HEK293 (cell line): ENCODE data around the gene TBXA2R.

Experiments used
- CTCF ChIA-PET: fragments of 350-600 bp; formaldehyde crosslinking; extraction: SDS; loops from one replicate; lab custom pipeline; 2021; ENCODE audit warnings: antibody characterized with exemption; lab: Yijun Ruan, JAX
- POLR2A ChIA-PET: fragments of 300-600 bp; formaldehyde crosslinking; extraction: SDS; loops from one replicate; lab custom pipeline; 2020; ENCODE audit warnings: antibody characterized with exemption, inconsistent platforms; lab: Yijun Ruan, JAX
- H3K27ac ChIP-seq: fragments of 200-500 bp; sonication (Bioruptor generic); 2 replicates; pipeline ENCODE4 v1.5.1; 2014; ENCODE audit warnings: low read depth, low read length, control low read depth, inconsistent platforms; ENCODE audit errors: extremely low read depth
- H3K36me3 ChIP-seq, 2 experiments: fragments of 200-500 bp in 1 of 2; sonication (Bioruptor generic) in 1 of 2; 1 replicate in 1 of 2; 2 replicates in 1 of 2; pipeline ENCODE4 v1.5.1; 2014 to 2017; ENCODE audit warnings: inconsistent platforms in 2 of 2, low read length in 2 of 2; ENCODE audit not compliant: control insufficient read depth in 2 of 2, insufficient read depth in 1 of 2
- H3K4me1 ChIP-seq: fragments of 200-500 bp; sonication (Bioruptor generic); 2 replicates; pipeline ENCODE4 v1.5.1; 2014; ENCODE audit warnings: mild to moderate bottlenecking, low read length, inconsistent platforms; ENCODE audit not compliant: control insufficient read depth, insufficient read depth
- H3K4me3 ChIP-seq: 2 replicates; pipeline ENCODE4 v1.5.1; 2011; ENCODE audit warnings: low read depth, mild to moderate bottlenecking, control low read depth, low read length, moderate library complexity
- H3K9me3 ChIP-seq: fragments of 200-500 bp; sonication (Bioruptor generic); 2 replicates; pipeline ENCODE4 v1.5.1; 2014; ENCODE audit warnings: low read depth, low read length, inconsistent platforms; ENCODE audit not compliant: control insufficient read depth, insufficient read depth
- BCL11A ChIP-seq: fragments of 450-650 bp; formaldehyde crosslinking; IDR thresholded peaks from 2 replicates; pipeline ENCODE4 v1.5.1; 2016; ENCODE audit warnings: low read depth, missing biosample characterization, missing genetic modification characterization
- GLIS1 ChIP-seq: fragments of 450-650 bp; formaldehyde crosslinking; IDR thresholded peaks from 2 replicates; pipeline ENCODE4 v1.5.1; 2016; ENCODE audit warnings: missing biosample characterization, missing genetic modification characterization
- HOXC10 ChIP-seq: sonication (generic); formaldehyde crosslinking; IDR thresholded peaks from 2 replicates; pipeline ENCODE4 v1.8.1; 2023; ENCODE audit warnings: mild to moderate bottlenecking, missing genetic modification reagents
- MYNN ChIP-seq: fragments of 450-650 bp; formaldehyde crosslinking; IDR thresholded peaks from 2 replicates; pipeline ENCODE4 v1.5.1; 2016; ENCODE audit warnings: missing biosample characterization, missing genetic modification characterization, borderline replicate concordance
- ZFP3 ChIP-seq: fragments of 450-650 bp; formaldehyde crosslinking; IDR thresholded peaks from 2 replicates; pipeline ENCODE4 v1.5.1; 2016; ENCODE audit warnings: low read depth, missing biosample characterization, missing genetic modification characterization
- ZFP37 ChIP-seq: fragments of 450-650 bp; formaldehyde crosslinking; IDR thresholded peaks from 2 replicates; pipeline ENCODE4 v1.5.1; 2016; ENCODE audit warnings: missing biosample characterization, missing genetic modification characterization
- ZFP41 ChIP-seq: fragments of 450-650 bp; formaldehyde crosslinking; IDR thresholded peaks from 2 replicates; pipeline ENCODE4 v1.5.1; 2016; ENCODE audit warnings: missing biosample characterization, missing genetic modification characterization, borderline replicate concordance
- ZIC2 ChIP-seq: fragments of 450-650 bp; formaldehyde crosslinking; IDR thresholded peaks from 2 replicates; pipeline ENCODE4 v1.5.1; 2016; ENCODE audit warnings: missing biosample characterization, missing genetic modification characterization
- ZNF23 ChIP-seq: fragments of 450-650 bp; formaldehyde crosslinking; IDR thresholded peaks from 2 replicates; pipeline ENCODE4 v1.5.1; 2016; ENCODE audit warnings: missing biosample characterization, missing genetic modification characterization, borderline replicate concordance
- ZNF239 ChIP-seq: fragments of 450-650 bp; formaldehyde crosslinking; IDR thresholded peaks from 2 replicates; pipeline ENCODE4 v1.5.1; 2016; ENCODE audit warnings: missing biosample characterization, missing genetic modification characterization
- ZNF302 ChIP-seq: fragments of 450-650 bp; formaldehyde crosslinking; IDR thresholded peaks from 2 replicates; pipeline ENCODE4 v1.5.1; 2016; ENCODE audit warnings: missing biosample characterization, missing genetic modification characterization, low read depth
- ZNF426 ChIP-seq: fragments of 450-650 bp; formaldehyde crosslinking; IDR thresholded peaks from 2 replicates; pipeline ENCODE4 v1.5.1; 2017; ENCODE audit warnings: missing biosample characterization, missing genetic modification characterization, mild to moderate bottlenecking, inconsistent platforms, moderate library complexity
- ZNF48 ChIP-seq: fragments of 450-650 bp; formaldehyde crosslinking; IDR thresholded peaks from 2 replicates; pipeline ENCODE4 v1.5.1; 2016; ENCODE audit warnings: missing biosample characterization, missing genetic modification characterization
- ZNF558 ChIP-seq: fragments of 450-650 bp; formaldehyde crosslinking; IDR thresholded peaks from 2 replicates; pipeline ENCODE4 v1.5.1; 2016; ENCODE audit warnings: missing biosample characterization, missing genetic modification characterization
- ZNF600 ChIP-seq: fragments of 450-650 bp; formaldehyde crosslinking; IDR thresholded peaks from 2 replicates; pipeline ENCODE4 v1.5.1; 2016; ENCODE audit warnings: missing biosample characterization, missing genetic modification characterization
- ZNF623 ChIP-seq: fragments of 450-650 bp; formaldehyde crosslinking; IDR thresholded peaks from 2 replicates; pipeline ENCODE4 v1.5.1; 2016; ENCODE audit warnings: missing biosample characterization, missing genetic modification characterization
- ZNF645 ChIP-seq: fragments of 450-650 bp; formaldehyde crosslinking; IDR thresholded peaks from 2 replicates; pipeline ENCODE4; 2016; ENCODE audit warnings: missing biosample characterization, missing genetic modification characterization
- ZNF776 ChIP-seq: fragments of 450-650 bp; formaldehyde crosslinking; IDR thresholded peaks from 2 replicates; pipeline ENCODE4 v1.5.0; 2017; ENCODE audit warnings: missing biosample characterization, missing genetic modification characterization, borderline replicate concordance
- TF ChIP-seq, protein P1 (sequence below): fragments of 450-650 bp; formaldehyde crosslinking; IDR thresholded peaks from 2 replicates; pipeline ENCODE4 v1.5.1; 2016; ENCODE audit warnings: missing biosample characterization, missing genetic modification characterization
- TF ChIP-seq, protein P2 (sequence below): fragments of 450-650 bp; formaldehyde crosslinking; IDR thresholded peaks from 2 replicates; pipeline ENCODE4 v1.5.1; 2016; ENCODE audit warnings: missing biosample characterization, missing genetic modification characterization, borderline replicate concordance
- TF ChIP-seq, protein P3 (sequence below): fragments of 450-650 bp; formaldehyde crosslinking; IDR thresholded peaks from 2 replicates; pipeline ENCODE4 v1.5.1; 2016; ENCODE audit warnings: missing biosample characterization, missing genetic modification characterization

Gene TBXA2R

GRCh38 chr19:3549816-3550215 lies 56.9 kb downstream of the TBXA2R start:
- no peak overlapping the region for H3K27ac ChIP-seq
- H3K9me3 ChIP-seq: no peaks in the 10 kb centered on the region
- ChIA-PET CTCF (interaction anchor here (1.1 kb wide), 1 partner anchor 8 kb away, joined by 3 read pairs; no protein-coding TSS in a partner anchor), POLR2A (no interaction called here)
- no peak overlapping the region for H3K4me3 ChIP-seq
- H3K4me1 ChIP-seq: no peaks in the 10 kb centered on the region
- TF ChIP-seq ZFP3 (tag by site-specific recombination) (no peak), ZFP41 (tag by site-specific recombination) (no peak), ZNF302 (no peak), ZNF623 (no peak), BCL11A (no peak), MYNN (tag by site-specific recombination) (no peak), ZNF426 (tag by site-specific recombination) (no peak), ZNF558 (no peak), ZNF48 (tag by site-specific recombination) (no peak)
- TF ChIP-seq, protein P1, sequence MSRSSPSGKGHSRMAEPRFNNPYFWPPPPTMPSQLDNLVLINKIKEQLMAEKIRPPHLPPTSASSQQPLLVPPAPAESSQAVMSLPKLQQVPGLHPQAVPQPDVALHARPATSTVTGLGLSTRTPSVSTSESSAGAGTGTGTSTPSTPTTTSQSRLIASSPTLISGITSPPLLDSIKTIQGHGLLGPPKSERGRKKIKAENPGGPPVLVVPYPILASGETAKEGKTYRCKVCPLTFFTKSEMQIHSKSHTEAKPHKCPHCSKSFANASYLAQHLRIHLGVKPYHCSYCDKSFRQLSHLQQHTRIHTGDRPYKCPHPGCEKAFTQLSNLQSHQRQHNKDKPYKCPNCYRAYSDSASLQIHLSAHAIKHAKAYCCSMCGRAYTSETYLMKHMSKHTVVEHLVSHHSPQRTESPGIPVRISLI (tag by site-specific recombination): no peak
- TF ChIP-seq, protein P2, sequence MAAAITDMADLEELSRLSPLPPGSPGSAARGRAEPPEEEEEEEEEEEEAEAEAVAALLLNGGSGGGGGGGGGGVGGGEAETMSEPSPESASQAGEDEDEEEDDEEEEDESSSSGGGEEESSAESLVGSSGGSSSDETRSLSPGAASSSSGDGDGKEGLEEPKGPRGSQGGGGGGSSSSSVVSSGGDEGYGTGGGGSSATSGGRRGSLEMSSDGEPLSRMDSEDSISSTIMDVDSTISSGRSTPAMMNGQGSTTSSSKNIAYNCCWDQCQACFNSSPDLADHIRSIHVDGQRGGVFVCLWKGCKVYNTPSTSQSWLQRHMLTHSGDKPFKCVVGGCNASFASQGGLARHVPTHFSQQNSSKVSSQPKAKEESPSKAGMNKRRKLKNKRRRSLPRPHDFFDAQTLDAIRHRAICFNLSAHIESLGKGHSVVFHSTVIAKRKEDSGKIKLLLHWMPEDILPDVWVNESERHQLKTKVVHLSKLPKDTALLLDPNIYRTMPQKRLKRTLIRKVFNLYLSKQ: no peak
- peaks cover 0 to 40% of the 10 kb centered on the region in 2 experiments; a peak in 2 of 3 replicates for H3K36me3 ChIP-seq

- TF ChIP-seq, protein P3, sequence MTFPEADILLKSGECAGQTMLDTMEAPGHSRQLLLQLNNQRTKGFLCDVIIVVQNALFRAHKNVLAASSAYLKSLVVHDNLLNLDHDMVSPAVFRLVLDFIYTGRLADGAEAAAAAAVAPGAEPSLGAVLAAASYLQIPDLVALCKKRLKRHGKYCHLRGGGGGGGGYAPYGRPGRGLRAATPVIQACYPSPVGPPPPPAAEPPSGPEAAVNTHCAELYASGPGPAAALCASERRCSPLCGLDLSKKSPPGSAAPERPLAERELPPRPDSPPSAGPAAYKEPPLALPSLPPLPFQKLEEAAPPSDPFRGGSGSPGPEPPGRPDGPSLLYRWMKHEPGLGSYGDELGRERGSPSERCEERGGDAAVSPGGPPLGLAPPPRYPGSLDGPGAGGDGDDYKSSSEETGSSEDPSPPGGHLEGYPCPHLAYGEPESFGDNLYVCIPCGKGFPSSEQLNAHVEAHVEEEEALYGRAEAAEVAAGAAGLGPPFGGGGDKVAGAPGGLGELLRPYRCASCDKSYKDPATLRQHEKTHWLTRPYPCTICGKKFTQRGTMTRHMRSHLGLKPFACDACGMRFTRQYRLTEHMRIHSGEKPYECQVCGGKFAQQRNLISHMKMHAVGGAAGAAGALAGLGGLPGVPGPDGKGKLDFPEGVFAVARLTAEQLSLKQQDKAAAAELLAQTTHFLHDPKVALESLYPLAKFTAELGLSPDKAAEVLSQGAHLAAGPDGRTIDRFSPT (tag by site-specific recombination): 0 out of 2 replicates have a peak, but pooled peaks have one; percentile 20
- TF ChIP-seq ZIC2 (0 out of 2 replicates have a peak, but pooled peaks have one; percentile 7), ZNF23 (no peak)
- Histone ChIP-seq H3K4me1 (no peaks in the 10 kb centered on the region), H3K27ac (no peak overlapping the region), H3K4me3 (no peak overlapping the region), H3K9me3 (no peaks in the 10 kb centered on the region), H3K36me3 (peaks cover 0 to 46% of the 10 kb centered on the region in 2 experiments; a peak in 2 of 3 replicates)
- CTCF ChIA-PET: interaction anchor here (0.6 kb wide), 1 partner anchor 37 kb away, joined by 4 read pairs; the partner anchor contains the start of gene GIPC3
- POLR2A ChIA-PET: no interaction called here
Observed at GRCh38 chr19:3548606-3549005, 58.1 kb downstream of the TBXA2R start.

DNA sequence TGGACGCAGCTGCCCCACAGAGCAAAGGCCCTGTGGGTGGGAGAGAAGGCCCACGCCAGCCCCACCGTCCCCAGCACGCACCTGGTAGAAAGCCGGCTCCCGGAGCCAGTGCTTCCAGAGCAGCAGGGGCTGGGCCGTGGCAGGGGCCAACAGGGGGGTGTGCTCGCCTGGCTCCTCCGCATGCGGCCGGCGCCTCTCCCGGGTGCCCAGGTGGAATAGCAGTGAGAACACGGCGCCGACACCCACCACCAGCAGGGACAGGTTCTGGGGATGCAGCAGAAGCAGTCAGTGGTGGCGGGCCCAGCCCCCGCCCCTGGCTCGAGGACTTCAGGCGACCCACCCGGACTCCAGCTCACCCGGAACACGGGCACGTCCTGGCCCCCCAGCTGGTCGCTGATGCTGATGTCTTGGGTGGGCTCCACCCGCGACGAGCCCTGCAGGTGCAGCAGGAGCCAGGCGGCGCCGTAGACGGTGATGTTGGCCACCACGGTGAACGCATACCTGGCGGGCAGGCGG lies 58.9 kb downstream of the TBXA2R start:
- H3K36me3 ChIP-seq: peaks cover 0 to 48% of the 10 kb centered on the region in 2 experiments; a peak in 2 of 3 replicates

More for the DNA sequence above, 58.9 kb downstream of the TBXA2R start:
- no peak overlapping the region for H3K27ac ChIP-seq
- TF ChIP-seq GLIS1 (tag by site-specific recombination): no peak
- TF ChIP-seq ZNF600 (tag by site-specific recombination): no peak
- no peak for TF ChIP-seq ZNF645
- TF ChIP-seq HOXC10 (CRISPR knock-in tag): no peak
- TF ChIP-seq ZNF239: no peak
- TF ChIP-seq ZFP37 (tag by site-specific recombination): no peak
- TF ChIP-seq ZNF776 (tag by site-specific recombination): no peak
- no peaks in the 10 kb centered on the region for H3K4me1 ChIP-seq
- ChIA-PET CTCF (interaction anchor here (0.7 kb wide), 1 partner anchor 112 kb away, joined by 3 read pairs; no protein-coding TSS in a partner anchor), POLR2A (no interaction called here)
- no peak overlapping the region for H3K4me3 ChIP-seq
- no peaks in the 10 kb centered on the region for H3K9me3 ChIP-seq
